Activated CD4-positive, alpha-beta T cell treated with anti-CD3 and anti-CD28 coated beads, Interleukin-10, Interleukin-2, amounts not matched to agents 100 ng/mL and 50 ng/mL, durations not matched to agents 16 hours and 8 hours (primary cell): ENCODE data around the gene MLXIP.
"Not testable (repeated sequence)": the region's sequence is repeated elsewhere in the genome, so short reads cannot be mapped to it uniquely, and the experiment has no call there.

Experiments
- DNase-seq: peaks from one replicate; pipeline ENCODE4 v3.0.0-alpha.2; 2020

Gene MLXIP, protein sequence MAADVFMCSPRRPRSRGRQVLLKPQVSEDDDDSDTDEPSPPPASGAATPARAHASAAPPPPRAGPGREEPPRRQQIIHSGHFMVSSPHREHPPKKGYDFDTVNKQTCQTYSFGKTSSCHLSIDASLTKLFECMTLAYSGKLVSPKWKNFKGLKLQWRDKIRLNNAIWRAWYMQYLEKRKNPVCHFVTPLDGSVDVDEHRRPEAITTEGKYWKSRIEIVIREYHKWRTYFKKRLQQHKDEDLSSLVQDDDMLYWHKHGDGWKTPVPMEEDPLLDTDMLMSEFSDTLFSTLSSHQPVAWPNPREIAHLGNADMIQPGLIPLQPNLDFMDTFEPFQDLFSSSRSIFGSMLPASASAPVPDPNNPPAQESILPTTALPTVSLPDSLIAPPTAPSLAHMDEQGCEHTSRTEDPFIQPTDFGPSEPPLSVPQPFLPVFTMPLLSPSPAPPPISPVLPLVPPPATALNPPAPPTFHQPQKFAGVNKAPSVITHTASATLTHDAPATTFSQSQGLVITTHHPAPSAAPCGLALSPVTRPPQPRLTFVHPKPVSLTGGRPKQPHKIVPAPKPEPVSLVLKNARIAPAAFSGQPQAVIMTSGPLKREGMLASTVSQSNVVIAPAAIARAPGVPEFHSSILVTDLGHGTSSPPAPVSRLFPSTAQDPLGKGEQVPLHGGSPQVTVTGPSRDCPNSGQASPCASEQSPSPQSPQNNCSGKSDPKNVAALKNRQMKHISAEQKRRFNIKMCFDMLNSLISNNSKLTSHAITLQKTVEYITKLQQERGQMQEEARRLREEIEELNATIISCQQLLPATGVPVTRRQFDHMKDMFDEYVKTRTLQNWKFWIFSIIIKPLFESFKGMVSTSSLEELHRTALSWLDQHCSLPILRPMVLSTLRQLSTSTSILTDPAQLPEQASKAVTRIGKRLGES

DNA sequence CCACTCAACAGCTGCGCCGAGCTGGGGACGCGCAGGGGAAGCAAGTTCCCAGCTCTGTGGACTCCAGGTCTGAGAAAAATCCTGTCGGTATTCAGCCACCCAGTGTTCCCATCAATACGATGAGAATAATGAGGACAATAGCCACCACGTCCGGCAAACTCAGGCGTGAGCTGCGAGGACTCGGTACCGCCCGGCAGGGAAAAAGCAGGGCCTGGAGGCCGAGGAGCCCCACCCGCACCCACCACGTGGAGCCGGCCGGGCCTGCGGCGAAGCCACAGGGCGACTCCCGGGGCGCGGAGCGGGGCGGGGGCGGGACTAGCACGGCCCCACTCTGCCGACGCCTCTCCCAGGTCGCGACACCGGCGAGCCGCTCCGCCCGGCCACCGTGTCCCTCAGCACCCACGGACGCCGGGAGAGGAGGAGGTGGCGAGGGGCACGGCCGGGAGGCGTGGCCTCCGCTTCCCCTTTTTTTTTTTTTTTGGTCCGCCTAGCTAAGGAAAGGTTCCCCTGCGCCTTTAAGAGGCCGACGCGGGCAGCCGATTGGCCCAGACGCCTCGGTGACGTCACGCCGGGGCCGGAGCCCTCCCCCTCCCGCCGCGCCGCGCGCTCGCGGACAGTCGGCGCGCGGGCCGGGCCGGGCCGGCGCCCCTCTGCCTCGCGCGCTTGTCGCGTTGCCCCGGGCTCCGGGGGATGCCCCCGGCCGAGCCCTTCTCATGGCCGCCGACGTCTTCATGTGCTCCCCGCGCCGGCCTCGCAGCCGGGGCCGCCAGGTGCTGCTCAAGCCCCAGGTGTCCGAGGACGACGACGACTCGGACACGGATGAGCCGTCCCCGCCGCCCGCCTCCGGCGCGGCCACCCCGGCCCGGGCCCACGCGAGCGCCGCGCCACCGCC is at the start of gene MLXIP:
Gene MLXIP, plus strand, starts transcription at position 616 of the 892 bp plus-strand sequence. Its CDS starts 98 bp downstream, at position 714.
- peak; percentile 94 for DNase-seq

DNA sequence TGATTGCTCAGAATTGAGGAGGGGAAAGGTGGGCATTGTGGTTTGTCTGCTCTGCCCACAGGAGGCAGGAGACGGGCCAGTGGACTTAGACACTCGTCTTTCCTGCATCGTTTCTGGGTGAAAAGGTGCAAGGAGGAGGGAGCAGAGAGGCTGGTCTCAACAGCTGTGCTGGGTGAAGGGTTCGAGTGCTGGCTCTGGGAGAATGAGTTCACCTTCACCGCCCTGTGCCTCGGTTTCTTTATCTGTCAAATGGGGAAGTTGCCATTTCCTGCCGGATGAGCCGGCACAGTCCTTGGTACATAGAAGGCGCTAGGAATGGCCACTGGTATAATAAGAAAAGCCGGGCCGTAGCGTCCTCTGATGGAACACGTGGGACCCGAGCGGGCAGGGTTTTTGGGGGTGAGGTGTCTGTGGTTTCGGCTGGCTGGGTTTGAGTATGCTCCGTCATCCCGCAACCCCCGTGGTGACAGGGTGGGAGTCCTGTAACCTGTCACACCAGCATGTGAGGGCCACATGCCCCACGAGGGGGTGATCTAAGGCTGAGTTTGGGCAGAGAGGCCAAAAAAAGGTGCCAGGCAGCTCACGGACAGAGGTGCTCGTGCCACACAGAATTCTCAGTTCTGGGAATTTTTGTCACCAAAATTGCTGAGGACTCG is 49.5 kb upstream of the MLXIP start:
- DNase-seq = peak; percentile 77

DNA sequence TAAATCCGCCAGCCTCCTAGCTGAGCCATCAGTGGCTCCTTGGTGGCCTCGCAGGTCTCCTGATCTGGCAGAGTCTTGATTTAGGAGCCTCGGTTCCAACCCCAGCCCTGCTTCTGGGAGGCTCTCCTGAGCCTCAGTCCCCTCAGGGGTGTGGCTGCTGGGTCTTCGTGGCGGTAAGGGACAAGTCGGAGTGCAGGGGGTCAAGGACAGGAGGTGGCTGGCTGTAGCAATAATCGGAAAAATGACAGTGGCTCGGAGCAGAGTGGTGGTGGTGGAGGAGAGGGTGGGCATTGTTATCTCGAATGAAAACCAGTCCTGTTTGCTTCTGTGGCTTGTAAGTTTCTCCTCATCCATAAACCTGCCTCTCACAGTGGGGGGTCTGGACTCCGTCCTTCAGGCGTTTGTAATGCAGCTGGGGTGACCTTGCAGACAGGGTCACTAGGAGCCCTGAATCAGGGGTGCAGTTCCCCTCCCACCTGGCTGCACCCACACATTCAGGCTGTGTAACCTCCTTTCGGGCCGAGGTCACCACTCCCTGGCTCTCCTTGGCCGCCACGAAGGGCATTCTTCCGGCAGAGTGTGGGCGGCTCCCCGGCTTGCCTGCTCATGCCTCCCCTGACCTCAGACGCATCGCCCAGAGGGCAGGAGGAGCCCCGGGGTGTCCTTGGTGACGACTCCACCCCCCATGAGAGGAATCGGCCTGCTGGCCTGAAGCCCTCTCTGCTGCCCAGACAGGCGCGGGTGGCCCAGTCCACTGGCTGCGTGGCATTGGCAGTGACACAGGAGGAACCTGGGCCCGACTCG is 48.7 kb upstream of the MLXIP start:
- no peak for DNase-seq

DNA sequence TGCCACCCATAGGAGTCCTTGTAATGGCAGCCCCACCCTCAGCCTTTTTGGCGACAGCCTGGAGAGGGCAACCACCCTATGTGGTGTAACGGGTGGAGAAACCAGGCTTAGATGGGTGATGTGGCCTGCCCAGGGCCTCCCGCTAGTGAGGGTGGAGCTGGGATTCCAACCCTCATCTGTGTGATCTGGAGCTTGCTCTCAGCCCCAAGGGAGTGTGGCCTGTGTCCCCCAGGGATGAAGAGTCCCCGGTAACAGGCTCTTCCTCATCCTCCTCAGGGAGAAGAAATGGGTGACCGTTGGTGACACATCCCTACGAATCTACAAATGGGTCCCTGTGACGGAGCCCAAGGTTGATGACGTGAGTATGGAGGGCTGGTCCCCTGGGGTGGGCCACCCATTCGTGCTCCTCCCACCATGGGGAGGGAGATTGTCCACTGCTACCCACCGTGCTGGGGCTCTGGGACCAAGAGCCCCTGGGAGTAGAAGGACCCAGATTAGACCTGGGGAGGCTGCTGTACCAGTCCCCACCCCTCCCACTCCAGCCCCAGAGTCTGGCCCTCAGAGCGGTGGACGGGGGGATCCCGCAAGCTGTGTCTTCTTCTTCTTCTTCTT is 48.0 kb upstream of the MLXIP start:
- DNase-seq = no peak

DNA sequence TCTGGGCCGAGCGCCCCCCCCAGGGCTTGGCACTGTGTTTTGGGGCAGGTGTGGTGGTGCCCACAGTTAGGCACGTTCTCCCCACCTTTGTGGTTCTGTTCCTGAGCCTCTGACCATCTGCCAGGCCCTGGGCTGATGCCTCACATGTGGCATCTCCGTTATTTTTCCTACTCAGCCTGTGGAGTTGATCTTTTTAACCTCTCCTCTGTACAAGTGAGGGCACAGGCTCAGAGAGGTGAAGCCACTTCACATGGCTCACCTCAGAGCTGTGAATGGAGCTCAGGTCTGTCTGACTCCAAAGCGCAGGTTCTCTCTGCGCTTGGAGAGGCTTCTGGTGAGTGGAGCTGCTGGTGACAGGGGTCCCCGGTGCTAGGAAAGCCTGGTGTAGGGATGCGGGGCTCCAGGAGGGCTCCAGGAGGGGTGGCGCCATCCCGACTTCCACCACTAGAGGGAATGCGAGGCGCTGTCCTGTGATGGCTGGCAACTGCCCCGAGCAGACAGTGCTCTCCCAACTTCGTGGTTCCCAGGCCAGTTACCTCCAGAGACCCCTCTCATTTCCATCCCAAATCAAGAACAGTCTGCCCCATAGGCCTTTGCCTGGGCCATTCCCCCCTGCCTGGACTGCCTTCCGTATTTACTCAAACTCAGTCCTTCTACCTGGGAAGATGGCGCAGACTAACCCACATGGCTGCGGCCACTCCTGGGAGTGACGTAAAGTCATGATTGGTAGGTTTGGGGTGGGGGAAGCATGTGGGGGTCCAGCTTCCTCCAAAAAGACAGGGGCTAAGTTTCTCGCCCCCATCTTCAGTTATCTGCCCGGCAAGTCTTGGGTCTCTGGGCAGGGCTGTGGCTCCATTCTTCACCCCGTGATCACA is 47.0 kb upstream of the MLXIP start:
- peak; percentile 54 for DNase-seq

DNA sequence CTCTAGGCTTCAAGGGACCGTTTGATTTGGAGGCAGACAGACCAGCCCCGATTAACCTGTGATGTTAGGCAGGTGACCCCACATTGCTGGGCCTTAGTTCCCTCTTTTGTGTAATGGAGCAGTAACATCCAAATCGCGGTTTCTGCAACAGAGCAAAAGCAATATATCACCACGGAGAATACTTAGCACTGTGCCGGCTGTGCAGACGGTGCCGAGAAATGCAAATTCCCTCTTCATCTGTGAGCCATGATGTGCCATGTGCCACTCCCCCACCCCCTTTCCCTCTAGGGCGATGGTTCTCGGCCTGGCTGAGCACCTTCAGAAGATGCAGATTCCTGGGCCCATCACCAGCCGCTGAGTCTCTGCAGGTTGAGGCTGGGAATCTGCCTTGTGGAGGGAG is 46.0 kb upstream of the MLXIP start:
- DNase-seq = no peak

DNA sequence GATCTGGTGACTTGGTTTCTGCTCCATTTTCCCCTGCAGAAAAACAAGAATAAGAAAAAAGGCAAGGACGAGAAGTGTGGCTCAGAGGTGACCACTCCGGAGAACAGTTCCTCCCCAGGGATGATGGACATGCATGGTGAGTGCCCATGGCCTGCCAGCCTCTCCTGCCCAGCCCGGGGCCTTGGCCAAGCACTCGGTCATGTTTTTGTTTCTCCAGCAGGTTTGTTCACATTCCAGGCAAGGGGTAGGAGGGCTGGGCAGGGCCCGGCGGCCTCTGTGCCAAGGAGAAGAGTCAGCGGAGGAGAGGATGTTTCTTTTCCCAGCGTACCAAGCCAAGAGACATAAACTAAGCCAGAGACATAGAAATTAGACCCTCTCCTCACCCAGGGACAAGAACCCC is 43.3 kb upstream of the MLXIP start:
- DNase-seq = no peak

DNA sequence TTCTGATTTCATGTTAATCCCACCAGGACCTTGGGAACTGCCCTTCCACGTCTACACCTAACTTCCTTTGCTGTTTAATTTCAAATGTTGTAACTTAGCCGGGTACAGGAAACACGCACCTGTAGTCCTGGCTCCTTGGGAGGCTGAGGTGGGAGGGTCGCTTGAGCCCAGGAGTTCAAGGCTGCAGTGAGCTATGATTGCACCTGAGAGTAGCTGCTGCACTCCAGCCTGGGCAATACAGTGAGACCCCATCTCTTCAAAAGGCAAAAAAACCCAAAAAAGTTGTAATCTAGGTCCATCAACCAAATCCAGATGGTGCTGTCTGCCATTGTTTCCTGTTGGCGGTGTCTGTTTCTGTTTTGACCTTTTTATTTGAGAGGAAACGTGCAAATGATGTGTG is 42.4 kb upstream of the MLXIP start:
- DNase-seq = no peak

DNA sequence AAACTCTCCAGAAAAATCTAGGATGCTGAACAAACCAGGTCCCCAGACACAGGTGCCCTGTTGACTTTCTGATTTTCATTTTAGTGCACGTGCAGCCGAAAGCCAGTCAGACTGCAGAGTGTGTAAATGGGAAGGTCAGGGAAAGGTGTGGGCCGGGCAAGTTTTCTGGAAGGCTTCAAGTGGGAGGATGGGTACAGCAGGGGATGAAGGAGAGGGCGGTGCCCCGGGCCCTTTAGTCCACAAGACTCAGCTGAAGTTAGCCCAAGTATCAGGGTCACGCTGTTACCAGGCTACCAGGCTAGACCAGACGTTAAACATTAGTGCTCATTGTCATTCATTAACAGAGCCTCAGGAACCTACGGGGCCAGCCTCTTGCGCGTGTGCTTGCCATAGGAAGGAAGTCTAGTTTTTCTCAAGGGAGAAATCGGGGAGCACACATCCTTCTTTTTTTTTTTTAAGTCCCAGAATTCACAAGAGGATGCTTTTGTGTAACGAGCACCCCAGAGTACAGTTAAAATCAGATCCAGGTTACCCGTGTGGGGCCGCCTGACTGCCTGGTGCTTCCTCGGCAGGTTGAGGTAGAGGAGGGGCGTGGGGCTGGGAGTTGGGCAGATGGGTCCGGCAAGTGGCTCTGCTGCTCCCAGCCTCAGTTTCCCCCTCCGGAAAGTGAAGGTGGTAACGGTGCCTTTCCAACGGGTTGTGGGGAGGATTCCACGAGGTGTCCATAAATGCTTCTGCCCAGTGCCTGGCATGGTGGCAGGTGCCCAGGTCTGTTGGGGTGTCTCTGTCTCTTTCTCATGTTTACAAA is 37.8 kb upstream of the MLXIP start:
- no peak for DNase-seq

DNA sequence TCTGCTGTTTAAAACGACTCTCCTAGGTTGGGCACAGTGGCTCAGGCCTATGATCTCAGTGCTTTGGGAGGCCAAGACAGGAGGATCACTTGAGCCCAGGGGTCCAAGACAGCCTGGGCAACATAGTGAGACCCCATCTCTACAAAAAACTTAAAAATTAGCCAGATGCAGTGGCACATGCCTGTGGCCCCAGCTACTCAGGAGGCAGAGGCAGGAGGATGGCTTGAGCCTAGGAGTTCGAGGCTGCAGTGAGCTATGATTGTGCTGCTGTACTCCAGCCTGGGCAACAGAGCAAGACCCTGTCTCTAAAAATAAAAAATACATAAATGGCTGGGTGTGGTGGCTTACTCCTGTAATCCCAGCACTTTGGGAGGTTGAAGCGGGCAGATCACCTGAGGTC is 37.1 kb upstream of the MLXIP start:
- not testable (repeated sequence) for DNase-seq

DNA sequence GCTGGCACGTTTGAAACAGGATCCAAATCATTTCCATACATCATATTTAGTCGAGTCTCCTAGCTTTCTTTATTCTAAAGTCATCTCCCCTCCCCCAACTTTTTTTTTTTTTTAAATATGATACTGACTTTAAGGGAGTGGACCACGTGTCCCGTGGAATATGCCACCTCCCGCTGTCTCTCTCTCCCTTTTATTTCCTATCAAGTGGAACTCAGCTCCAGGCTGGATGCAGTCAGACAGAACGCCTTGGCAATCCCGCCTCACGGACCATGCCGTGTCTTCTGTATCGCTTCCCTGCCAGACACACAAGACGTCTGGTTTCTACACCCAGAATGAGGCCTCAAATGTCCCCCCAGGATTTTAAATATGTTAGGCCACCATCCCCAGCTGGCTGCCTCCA is 35.6 kb upstream of the MLXIP start:
- DNase-seq = no peak

DNA sequence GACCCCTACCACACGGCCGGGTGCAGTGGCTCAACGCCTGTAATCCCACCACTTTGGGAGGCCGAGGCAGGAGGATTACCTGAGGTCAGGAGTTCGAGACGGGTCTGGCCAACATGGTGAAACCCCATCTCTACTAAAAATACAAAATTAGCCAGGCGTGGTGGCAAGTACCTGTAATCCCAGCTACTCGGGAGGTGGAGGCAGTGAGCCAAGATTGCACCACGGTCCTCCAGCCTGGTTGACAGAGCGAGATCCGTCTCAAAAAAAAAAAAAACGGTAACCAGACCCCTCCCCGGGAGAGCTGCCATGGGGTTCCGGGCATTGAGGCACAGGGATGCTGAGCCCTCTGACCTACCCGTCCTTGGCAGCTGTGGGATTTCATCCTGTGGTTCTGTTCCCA is 35.1 kb upstream of the MLXIP start:
- no peak for DNase-seq

DNA sequence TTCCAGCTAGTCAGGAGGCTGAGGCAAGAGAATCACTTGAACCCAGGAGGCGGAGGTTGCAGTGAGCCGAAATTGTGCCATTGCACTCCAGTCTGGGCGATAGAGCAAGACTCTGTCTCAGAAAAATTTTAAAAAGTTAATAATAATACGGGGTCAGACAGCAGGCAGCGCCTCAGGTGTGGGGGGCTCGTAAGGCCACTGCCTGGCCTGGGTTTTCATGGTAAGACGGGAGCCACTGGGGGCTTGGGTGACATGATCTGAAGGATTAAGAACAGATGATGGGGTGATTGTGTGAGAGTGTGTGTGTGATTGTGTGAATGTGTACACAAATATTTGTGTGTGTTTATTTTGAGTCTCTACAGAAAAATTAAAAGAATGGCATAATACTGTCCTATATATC is 33.3 kb upstream of the MLXIP start:
- DNase-seq = no peak

DNA sequence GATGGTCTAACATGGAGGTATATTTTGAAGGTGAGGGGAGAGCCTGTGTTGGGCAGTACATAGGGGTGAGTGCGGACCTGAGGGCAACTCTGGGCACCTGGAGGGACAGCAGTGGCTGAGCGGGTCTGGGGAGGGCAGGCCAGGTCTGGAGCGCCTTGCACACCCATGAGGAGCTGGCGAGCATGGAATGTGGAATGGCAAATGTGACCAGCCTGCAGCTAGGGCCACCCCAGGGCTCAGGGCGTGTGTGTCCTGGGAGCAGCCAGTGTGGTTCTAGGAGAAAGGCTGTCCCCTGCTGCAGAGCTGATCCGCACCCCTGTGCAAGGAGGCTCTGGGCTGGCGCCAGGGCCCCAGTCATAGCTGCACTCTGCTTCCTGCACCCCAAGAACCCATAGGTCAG is 32.4 kb upstream of the MLXIP start:
- DNase-seq = no peak

DNA sequence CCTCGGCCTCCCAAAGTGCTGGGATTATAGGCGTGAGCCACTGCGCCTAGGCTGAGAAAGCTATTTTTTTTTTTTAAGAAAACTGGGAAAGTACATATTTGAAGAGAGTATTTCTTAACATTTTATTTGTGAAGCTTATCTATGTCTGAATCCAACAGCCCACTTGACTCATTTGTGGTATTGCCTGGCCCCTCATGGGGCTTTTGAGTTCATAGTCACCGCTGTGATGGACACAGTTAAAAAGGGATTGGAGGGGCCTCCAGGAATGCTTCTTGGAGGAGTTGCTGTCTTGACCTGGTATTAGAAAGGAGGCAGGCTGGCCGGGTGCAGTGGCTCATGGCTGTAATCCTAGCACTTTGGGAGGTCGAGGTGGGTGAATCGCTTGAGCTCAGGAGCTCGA is 30.4 kb upstream of the MLXIP start:
- DNase-seq = no peak

DNA sequence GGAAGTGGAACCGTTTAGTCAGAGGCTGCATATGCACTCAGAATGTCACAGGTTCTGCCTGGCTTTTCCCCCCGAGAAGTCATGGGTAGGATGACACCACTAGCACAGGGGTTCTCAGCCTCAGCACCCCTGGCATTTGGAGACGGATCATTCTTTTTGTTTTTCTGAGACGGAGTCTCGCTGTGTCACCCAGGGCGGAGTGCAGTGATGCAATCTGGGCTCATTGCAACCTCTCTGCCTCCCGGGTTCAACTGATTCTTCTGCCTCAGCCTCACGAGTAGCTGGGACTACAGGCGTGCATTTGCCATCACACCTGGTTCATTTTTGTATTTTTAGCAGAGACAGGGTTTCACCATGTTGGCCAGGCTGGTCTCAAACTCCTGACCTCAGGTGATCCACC is 28.7 kb upstream of the MLXIP start:
- no peak for DNase-seq

DNA sequence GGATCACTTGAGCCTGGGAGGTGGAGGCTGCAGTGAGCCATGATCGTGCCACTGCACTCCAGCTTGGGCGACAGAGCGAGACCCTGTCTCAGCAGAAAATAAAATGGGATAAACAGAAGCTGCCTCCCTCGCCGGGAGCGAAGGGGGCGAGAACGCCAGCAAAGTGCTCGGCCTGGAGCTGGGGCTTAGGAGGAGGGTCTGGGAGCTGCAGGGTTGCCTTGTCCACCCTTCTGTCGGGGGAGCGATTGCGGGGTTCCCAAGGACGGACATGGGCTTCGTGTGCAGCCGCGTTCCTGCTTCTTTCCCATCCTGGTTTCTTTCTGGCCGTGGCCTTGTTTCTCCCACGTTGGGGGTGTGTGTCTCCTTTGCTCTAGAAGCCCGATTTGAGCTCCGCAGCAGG is 27.9 kb upstream of the MLXIP start:
- DNase-seq = no peak

DNA sequence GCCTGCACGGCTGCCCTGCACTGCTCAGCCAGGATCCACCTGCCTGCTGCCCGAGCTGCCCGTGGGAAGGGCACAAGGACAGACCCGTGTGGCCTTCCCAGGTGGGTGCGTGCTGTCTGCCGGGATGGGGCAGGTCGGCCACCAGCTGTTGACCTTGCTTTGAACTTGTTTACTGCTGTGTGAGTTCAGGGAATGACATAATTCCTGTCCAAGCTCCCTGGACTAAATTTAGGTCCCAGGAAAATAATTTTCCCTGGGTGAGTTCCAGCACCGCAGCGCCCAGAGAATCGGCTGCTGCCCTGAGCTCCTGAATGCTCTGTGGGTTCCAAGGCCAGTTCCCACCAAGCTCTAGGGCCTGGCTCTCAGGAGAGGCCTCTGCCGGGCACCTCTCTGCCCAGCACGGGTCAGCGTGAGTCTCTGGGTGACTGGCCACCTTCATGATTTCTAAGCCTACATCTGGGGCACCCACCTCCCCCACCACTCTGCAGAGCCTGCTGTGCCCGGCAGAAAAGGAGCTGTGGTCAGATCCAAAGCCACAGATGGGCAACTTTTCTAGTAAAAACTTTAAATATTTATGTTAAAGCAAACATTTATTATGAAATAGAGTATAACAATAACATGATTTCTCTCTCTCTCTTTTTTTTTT is 27.2 kb upstream of the MLXIP start:
- no peak for DNase-seq

DNA sequence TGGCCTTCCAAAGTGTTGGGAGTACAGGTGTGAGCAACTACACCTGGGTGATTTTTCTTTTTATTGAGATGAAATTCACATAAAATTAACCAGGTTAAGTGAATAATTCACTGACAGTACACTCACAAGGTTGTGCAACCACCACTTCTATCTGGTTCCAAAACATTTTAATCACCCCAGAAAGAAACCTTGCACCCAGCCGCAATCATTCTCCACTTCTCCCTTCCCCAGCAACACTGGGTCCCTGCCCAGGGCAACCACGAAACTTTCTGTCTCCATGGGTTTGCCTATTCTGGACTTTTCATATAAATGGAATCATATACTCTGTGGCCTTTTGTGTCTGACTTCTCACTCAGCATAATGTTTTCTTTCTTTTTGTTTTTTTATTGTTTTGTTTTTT is 26.3 kb upstream of the MLXIP start:
- no peak for DNase-seq
